MM.1S (cell line): ENCODE data around the gene NUDT14.

ENCODE experiments used
- DNase-seq: peaks from one replicate; pipeline ENCODE4 v3.0.0-alpha.2; 2015
- H2AFZ ChIP-seq: fragments of 300-600 bp; sonication (generic); 2 replicates; pipeline ENCODE4 v1.6.0; 2016; ENCODE audit warnings: antibody characterized with exemption, low read length
- H3F3A ChIP-seq: fragments of 300-600 bp; sonication (generic); 2 replicates; pipeline ENCODE4 v1.6.1; 2016; ENCODE audit warnings: mild to moderate bottlenecking, antibody characterized with exemption, low read length, moderate library complexity, mixed read lengths; ENCODE audit not compliant: insufficient read depth
- H3K27ac ChIP-seq: fragments of 300-600 bp; sonication (generic); 2 replicates; pipeline ENCODE4 v1.5.1; 2016; ENCODE audit warnings: mild to moderate bottlenecking, low read length
- H3K27me3 ChIP-seq: fragments of 300-600 bp; sonication (generic); replicated peaks from 2 replicates; pipeline ENCODE4 v1.6.0; 2016; ENCODE audit warnings: low read length; ENCODE audit not compliant: insufficient read depth
- H3K36me3 ChIP-seq: fragments of 300-600 bp; sonication (generic); replicated peaks from 2 replicates; pipeline ENCODE4 v1.6.1; 2016; ENCODE audit warnings: mild to moderate bottlenecking, low read length, mixed read lengths; ENCODE audit not compliant: insufficient read depth
- H3K4me1 ChIP-seq: fragments of 300-600 bp; sonication (generic); 2 replicates; pipeline ENCODE4 v1.6.1; 2016; ENCODE audit warnings: low read length, mixed read lengths
- H3K4me2 ChIP-seq: fragments of 300-600 bp; sonication (generic); 2 replicates; pipeline ENCODE4 v1.6.0; 2016; ENCODE audit warnings: low read depth, low read length
- H3K4me3 ChIP-seq: fragments of 300-600 bp; sonication (generic); 2 replicates; pipeline ENCODE4 v1.5.1; 2016; ENCODE audit warnings: low read length, mixed read lengths
- H3K79me2 ChIP-seq: fragments of 300-600 bp; sonication (generic); 2 replicates; pipeline ENCODE4 v1.6.1; 2016; ENCODE audit warnings: mixed run types, low read length, mixed read lengths
- H3K9ac ChIP-seq: fragments of 300-600 bp; sonication (generic); 2 replicates; pipeline ENCODE4 v1.6.1; 2016; ENCODE audit warnings: low read length, mixed read lengths
- H3K9me2 ChIP-seq: fragments of 300-600 bp; sonication (generic); replicated peaks from 2 replicates; pipeline ENCODE4 v1.6.1; 2016; ENCODE audit warnings: mild to moderate bottlenecking, low read length, mixed read lengths; ENCODE audit not compliant: insufficient read depth
- H3K9me3 ChIP-seq: fragments of 300-600 bp; sonication (generic); replicated peaks from 2 replicates; pipeline ENCODE4 v1.6.1; 2016; ENCODE audit warnings: mild to moderate bottlenecking, low read length, mixed read lengths; ENCODE audit not compliant: insufficient read depth
- H4K20me1 ChIP-seq: fragments of 300-600 bp; sonication (generic); 2 replicates; pipeline ENCODE4 v1.6.1; 2016; ENCODE audit warnings: mild to moderate bottlenecking, low read length, moderate library complexity, mixed read lengths; ENCODE audit not compliant: insufficient read depth
- CTCF ChIP-seq: fragments of 300-600 bp; sonication (generic); IDR thresholded peaks from 2 replicates; pipeline ENCODE4 v1.5.1; 2016; ENCODE audit warnings: antibody characterized with exemption, low read length, mixed read lengths
- EZH2 ChIP-seq: fragments of 300-600 bp; sonication (generic); optimal IDR thresholded peaks from 2 replicates; pipeline ENCODE3; 2017; ENCODE audit warnings: low read depth, mild to moderate bottlenecking, antibody characterized with exemption, low read length, mixed read lengths
- EZH2phosphoT487 ChIP-seq: fragments of 300-600 bp; sonication (generic); IDR thresholded peaks from 2 replicates; pipeline ENCODE4 v1.6.1; 2018; ENCODE audit warnings: antibody characterized with exemption, low read length

Gene NUDT14

GRCh38 chr14:105185973-105186372 is 4.9 kb upstream of the NUDT14 start:
- TF ChIP-seq EZH2 (no peak), CTCF (no peak), EZH2phosphoT487 (no peak)

GRCh38 chr14:105185001-105185400 is 3.9 kb upstream of the NUDT14 start:
- Histone ChIP-seq H3K9me2 (no peaks in the 10 kb centered on the region), H3K36me3 (no peaks in the 10 kb centered on the region), H3K27me3 (peaks cover 33% of the 10 kb centered on the region), H3K9me3 (no peaks in the 10 kb centered on the region), H2AFZ (no peak overlapping the region), H3K9ac (no peak overlapping the region), H4K20me1 (no peaks in the 10 kb centered on the region), H3K79me2 (no peaks in the 10 kb centered on the region), H3K27ac (no peak overlapping the region), H3K4me3 (no peak overlapping the region), H3K4me2 (no peak overlapping the region), H3K4me1 (no peaks in the 10 kb centered on the region), H3F3A (no peaks in the 10 kb centered on the region)
- DNase-seq, result no peak
- TF ChIP-seq EZH2, result no peak
- TF ChIP-seq CTCF, result no peak
- no peak for TF ChIP-seq EZH2phosphoT487

More at GRCh38 chr14:105185973-105186372, 4.9 kb upstream of the NUDT14 start:
- no peak overlapping the region for H3K4me3 ChIP-seq
- H3K36me3 ChIP-seq, result no peaks in the 10 kb centered on the region
- H3K27me3 ChIP-seq, result peaks cover 35% of the 10 kb centered on the region
- H4K20me1 ChIP-seq, result no peaks in the 10 kb centered on the region
- no peak overlapping the region for H3K9ac ChIP-seq
- H3K79me2 ChIP-seq, result no peaks in the 10 kb centered on the region
- H3K9me3 ChIP-seq, result no peaks in the 10 kb centered on the region
- H3K4me1 ChIP-seq, result no peaks in the 10 kb centered on the region
- H3K27ac ChIP-seq, result no peak overlapping the region
- no peak overlapping the region for H3K4me2 ChIP-seq
- DNase-seq, result no peak
- no peaks in the 10 kb centered on the region for H3K9me2 ChIP-seq
- no peak overlapping the region for H2AFZ ChIP-seq
- H3F3A ChIP-seq, result no peaks in the 10 kb centered on the region

- Histone ChIP-seq H3K4me3 (no peak overlapping the region), H3F3A (no peaks in the 10 kb centered on the region), H2AFZ (no peak overlapping the region), H3K27ac (no peak overlapping the region), H4K20me1 (no peaks in the 10 kb centered on the region), H3K79me2 (no peaks in the 10 kb centered on the region), H3K4me2 (no peak overlapping the region), H3K36me3 (no peaks in the 10 kb centered on the region), H3K27me3 (peaks cover 28% of the 10 kb centered on the region), H3K9me2 (no peaks in the 10 kb centered on the region), H3K4me1 (no peaks in the 10 kb centered on the region), H3K9me3 (no peaks in the 10 kb centered on the region), H3K9ac (no peak overlapping the region)
- no peak for DNase-seq
- no peak for TF ChIP-seq EZH2
- TF ChIP-seq EZH2phosphoT487, result no peak
- no peak for TF ChIP-seq CTCF
Measured at GRCh38 chr14:105184461-105184860, 3.3 kb upstream of the NUDT14 start.
